ENCODE measurements around the gene C1orf174. TPM values are rescaled to one million over a fixed set of nuclear protein-coding genes. Genes with fewer than 3 reads are reported as not detected.

The C1orf174 gene
- total and polyA plus RNA-seq, 8 donors, result 6.7 to 11.6 (median 9.2) TPM

GRCh38 chr1:3851292-3851691 is 48.8 kb downstream of the C1orf174 start:
- Histone ChIP-seq H3K36me3 (peaks cover 0 to 20% (median 6%) of the 10 kb centered on the region in 3 donors), H3K27me3 (no peaks in the 10 kb centered on the region), H3K27ac (no peak overlapping the region), H3K4me3 (no peak overlapping the region), H3K4me1 (peaks cover 5 to 10% (median 7%) of the 10 kb centered on the region in 3 donors), H3K9me3 (no peaks in the 10 kb centered on the region)
- TF ChIP-seq CTCF (IDR thresholded peaks at IDR 0.05), result no peak
- FAIRE-seq, result no peak
- 95 to 96% methylated on average over 6 of the region's 6 CpGs for WGBS, 2 donors
- ATAC-seq, result no peak
- intact Hi-C loops (cut with DNase I), result no loop called here
- peak in 1 of 6 donors; percentile 3 for DNase-seq

GRCh38 chr1:3850857-3851256 is 49.2 kb downstream of the C1orf174 start:
- FAIRE-seq (no peak), DNase-seq (peak in 1 of 6 donors; percentile 39), ATAC-seq (no peak)
- no peak overlapping the region for H3K27ac ChIP-seq
- 85 to 90% methylated on average over 12 of the region's 12 CpGs for WGBS, 2 donors
- H3K4me3 ChIP-seq, result no peak overlapping the region
- intact Hi-C loops (cut with DNase I), result no loop called here
- peaks cover 0 to 20% (median 6%) of the 10 kb centered on the region in 3 donors for H3K36me3 ChIP-seq
- H3K9me3 ChIP-seq, result no peaks in the 10 kb centered on the region
- TF ChIP-seq CTCF (IDR thresholded peaks at IDR 0.05), result no peak
- no peaks in the 10 kb centered on the region for H3K27me3 ChIP-seq
- H3K4me1 ChIP-seq, result peaks cover 4 to 7% (median 5%) of the 10 kb centered on the region in 3 donors

GRCh38 chr1:3847081-3847480 is 53.0 kb downstream of the C1orf174 start:
- H3K4me3 ChIP-seq, result no peak overlapping the region
- no peak for FAIRE-seq
- no peaks in the 10 kb centered on the region for H3K27me3 ChIP-seq
- intact Hi-C loops (cut with DNase I), result no loop called here
- no peak overlapping the region for H3K27ac ChIP-seq
- ATAC-seq, result no peak
- peaks cover 0 to 43% (median 6%) of the 10 kb centered on the region in 3 donors for H3K36me3 ChIP-seq
- no peak for TF ChIP-seq CTCF (IDR thresholded peaks at IDR 0.05)
- no peaks in the 10 kb centered on the region for H3K9me3 ChIP-seq
- H3K4me1 ChIP-seq, result no peaks in the 10 kb centered on the region
- DNase-seq, result no peak
- 78 to 86% methylated on average over 6 of the region's 6 CpGs for WGBS, 2 donors

- WGBS, 2 donors, result 92 to 100% methylated on average over 3 of the region's 3 CpGs
- TF ChIP-seq CTCF (IDR thresholded peaks at IDR 0.05), result no peak
- intact Hi-C loops (cut with DNase I), result no loop called here
- ATAC-seq (no peak), FAIRE-seq (no peak), DNase-seq (no peak)
- H3K36me3 ChIP-seq, result peaks cover 0 to 43% (median 6%) of the 10 kb centered on the region in 3 donors
- no peak overlapping the region for H3K4me3 ChIP-seq
- H3K27ac ChIP-seq, result no peak overlapping the region
- no peaks in the 10 kb centered on the region for H3K4me1 ChIP-seq
- H3K27me3 ChIP-seq, result no peaks in the 10 kb centered on the region
- no peaks in the 10 kb centered on the region for H3K9me3 ChIP-seq
These were observed 53.5 kb downstream of the C1orf174 start for GRCh38 chr1:3846541-3846940.

GRCh38 chr1:3842912-3843311 is 57.2 kb downstream of the C1orf174 start:
- Histone ChIP-seq H3K4me3 (no peak overlapping the region), H3K36me3 (peaks cover 0 to 56% (median 12%) of the 10 kb centered on the region in 3 donors), H3K4me1 (no peaks in the 10 kb centered on the region), H3K9me3 (no peaks in the 10 kb centered on the region), H3K27me3 (no peaks in the 10 kb centered on the region), H3K27ac (no peak overlapping the region)
- no peak for TF ChIP-seq CTCF (IDR thresholded peaks at IDR 0.05)
- DNase-seq, result peak in 1 of 6 donors; percentile 11
- 92 to 96% methylated on average over 9 of the region's 9 CpGs for WGBS, 2 donors
- intact Hi-C loops (cut with DNase I), result no loop called here
- no peak for FAIRE-seq
- no peak for ATAC-seq

Data from pancreas (tissue), 10 donors.